Ramos (cell line): ENCODE results near the gene LYZL1.
"Not testable (repeated sequence)": the region's sequence is repeated elsewhere in the genome, so short reads cannot be mapped to it uniquely, and the experiment has no call there.

Experiments used
- in situ Hi-C: fragments of 300-500 bp; cut with MboI; formaldehyde crosslinking; loops from one replicate; pipeline ENCODE4 v1.14.3; 2022; ENCODE audit warnings: low sequenced_read_pairs; ENCODE audit not compliant: unreplicated experiment

The LYZL1 gene

GRCh38 chr10:29358010-29358616 is 69.2 kb downstream of the LYZL1 start:
- in situ Hi-C loops: no loop called here

GRCh38 chr10:29360215-29360853 is 71.5 kb downstream of the LYZL1 start:
- in situ Hi-C loops: not testable (repeated sequence)
